Stimulated activated CD8-positive, alpha-beta memory T cell treated with anti-CD3 and anti-CD28 coated beads, Interleukin-2, amount 100 ng/mL, for 48 hours (primary cell): ENCODE data around the gene HSBP1L1.

Experiments
- DNase-seq, 2 donors: peaks; one replicate each; pipeline ENCODE4 v3.0.0-alpha.2; 2020; ENCODE audit warnings: low read depth in 2 of 2

The HSBP1L1 gene

GRCh38 chr18:79930020-79930642 is 34.3 kb upstream of the HSBP1L1 start:
- no peak for DNase-seq

DNA sequence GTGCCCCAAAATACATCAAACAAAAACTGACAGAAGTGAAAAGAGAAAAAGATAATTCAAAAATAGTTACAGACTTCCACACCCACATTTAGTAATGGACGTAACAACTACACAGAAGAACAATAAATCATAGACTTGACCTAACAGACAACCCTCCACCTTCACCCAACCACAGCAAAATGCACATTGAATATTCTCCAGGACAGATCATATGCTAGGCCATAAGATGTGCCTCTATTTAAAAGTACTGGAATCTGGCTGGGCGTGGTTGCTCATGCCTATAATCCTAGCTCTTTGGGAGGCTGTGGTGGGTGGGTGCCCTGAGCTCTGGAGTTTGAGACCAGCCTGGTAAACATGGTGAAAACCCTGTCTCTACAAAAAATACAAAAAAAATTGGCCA is 33.0 kb upstream of the HSBP1L1 start:
- no peak for DNase-seq

DNA sequence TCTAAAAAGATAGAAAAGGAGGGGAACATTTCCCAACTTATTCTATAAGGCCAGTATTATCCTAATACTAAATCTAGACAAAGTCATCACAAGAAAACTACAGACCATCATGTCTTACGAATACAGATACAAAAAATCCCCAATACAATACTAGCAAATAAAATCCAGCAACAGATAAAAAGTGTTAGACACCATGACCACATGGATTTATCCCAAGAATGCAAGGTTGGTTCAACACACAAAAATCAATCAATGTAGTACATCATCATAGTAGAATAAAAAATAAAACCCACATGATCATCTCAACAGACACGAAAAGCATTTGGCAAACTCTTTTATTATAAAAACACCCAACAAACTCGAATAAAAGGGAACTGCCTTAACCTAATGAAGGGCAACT is 31.5 kb upstream of the HSBP1L1 start:
- no peak for DNase-seq

DNA sequence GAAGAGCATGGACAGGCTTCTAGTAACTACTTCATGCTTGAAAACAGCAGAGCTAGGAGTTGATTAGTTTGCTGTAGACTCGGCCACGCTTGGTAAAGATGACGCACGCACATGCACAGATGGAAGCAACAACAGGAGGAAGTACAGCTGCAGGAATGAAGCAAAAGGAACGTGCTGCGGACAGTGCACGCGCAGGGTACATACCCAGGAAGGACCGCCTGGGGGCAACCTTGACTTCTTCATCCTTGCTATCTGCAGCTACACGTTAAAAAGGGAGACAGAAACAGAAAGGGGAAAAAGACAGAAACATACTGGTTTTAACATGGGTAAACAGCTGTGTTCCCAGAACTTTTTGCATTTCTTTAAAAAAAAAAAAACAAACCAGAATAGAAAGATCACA is 30.7 kb upstream of the HSBP1L1 start:
- DNase-seq: no peak

DNA sequence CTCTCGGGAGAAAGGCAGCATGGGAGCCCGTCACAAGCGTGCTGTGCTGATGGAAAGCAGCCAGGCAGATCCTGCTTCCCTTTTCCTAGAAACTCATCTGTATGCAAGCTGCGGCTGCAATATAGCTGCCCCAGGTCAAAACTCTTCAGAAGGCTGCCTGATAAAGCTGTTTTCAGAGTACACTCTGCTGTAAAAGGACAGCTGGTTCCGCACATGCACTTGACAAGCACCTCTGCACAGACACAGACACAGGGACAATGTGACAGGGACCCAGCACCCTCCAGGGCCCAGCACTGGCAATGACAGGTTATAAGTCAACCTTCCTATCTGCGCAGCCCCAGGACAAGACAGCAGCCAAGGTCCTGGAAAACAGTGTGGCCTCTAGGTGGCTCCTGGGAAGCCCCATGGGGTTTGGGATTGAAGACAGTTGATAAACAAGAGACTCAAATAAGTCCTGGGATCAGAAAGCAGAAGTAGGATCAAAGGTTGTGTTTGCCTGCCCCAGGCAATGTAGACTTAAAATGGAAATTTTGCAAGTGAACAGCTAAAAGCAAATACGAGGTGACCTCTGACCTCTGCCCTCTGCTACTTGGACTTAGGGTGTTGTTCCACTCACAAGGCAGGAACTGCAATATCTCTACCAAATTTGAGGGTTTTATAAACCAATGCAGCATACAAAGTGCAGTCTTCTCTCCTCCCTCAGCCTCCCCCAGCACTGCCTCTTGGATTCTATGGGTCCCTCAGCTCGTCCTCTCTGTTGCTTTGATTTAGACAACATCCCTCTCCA is 29.9 kb upstream of the HSBP1L1 start:
- DNase-seq: no peak

GRCh38 chr18:79935098-79935480 is 29.4 kb upstream of the HSBP1L1 start:
- DNase-seq: no peak

- no peak for DNase-seq
These were observed 28.9 kb upstream of the HSBP1L1 start for GRCh38 chr18:79935499-79935898.

DNA sequence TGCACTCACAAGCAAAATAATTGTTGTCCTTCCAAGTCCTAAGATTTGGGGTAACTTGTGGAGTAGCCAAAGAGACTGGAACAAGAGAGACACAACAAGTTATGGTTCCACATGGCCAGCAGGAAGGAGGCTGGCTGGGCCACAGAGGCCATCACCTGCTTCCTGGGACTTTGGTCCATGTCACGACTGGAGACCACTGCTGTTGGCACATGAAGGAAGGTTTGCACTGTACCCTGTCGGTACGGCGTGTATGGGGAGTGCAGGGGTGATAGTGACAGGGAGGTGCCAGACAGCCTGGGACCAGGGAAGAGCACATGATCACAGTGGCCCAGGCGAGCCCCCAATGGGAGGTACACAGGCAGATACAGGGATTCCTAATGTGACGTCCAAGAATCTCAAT is 28.5 kb upstream of the HSBP1L1 start:
- no peak for DNase-seq

- DNase-seq: no peak
These were observed 27.8 kb upstream of the HSBP1L1 start for GRCh38 chr18:79936641-79937040.

DNA sequence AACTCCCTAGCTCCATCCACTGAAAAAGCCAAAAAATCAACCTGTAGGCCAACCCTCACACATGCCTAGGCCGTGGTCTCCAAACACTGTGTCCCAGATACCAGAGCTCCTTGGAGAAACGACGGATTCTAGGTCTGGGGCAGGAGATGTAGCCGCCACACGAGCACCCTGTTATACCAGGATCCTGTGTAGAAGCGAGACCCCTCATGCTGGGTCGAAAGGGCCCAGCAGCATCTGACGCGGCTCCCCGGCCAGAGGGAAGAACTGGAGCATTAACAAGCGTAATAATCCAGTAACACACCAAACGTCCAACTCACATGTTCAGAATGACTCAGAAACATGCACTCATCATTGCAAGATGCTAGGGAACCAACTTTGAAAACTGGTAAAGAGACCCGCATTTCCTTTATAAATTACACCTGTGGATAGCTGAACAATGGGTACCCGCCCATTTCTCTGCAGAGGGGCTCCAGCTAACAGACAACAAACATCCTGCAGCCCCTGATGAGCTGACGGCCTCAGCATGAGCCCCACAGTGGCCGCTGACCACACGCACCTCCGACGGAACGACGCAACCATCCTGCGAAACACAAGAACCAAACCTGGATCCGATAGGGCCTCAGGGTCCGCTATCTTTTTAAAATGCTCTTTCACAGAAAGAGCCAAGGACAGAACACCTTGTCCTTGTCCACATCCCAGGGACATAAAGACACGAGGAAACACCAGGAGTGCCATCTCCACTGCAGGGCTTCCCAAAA is 27.2 kb upstream of the HSBP1L1 start:
- DNase-seq: no peak

DNA sequence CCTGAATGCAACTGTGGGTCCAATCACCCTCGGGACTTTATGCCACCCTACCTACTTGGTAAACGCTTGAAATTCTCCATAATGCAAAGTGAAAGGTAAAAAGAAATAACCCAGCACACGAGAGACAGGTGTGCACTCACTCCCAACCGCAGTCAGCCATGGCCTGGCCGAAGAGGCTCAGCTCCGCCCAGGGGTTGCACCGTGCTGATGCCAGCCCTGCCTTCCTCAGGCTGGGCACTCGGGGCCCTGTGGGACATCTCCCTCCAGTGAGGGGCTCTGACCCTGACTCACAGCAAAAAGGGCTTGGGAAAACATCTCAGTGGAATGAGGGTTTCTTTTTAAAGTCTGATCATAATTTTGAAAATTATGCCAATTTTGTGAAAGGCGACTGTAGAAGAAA is 26.2 kb upstream of the HSBP1L1 start:
- DNase-seq: no peak

GRCh38 chr18:79939096-79939495 is 25.3 kb upstream of the HSBP1L1 start:
- no peak for DNase-seq

- no peak for DNase-seq
These were observed 24.2 kb upstream of the HSBP1L1 start for GRCh38 chr18:79940126-79940813.

DNA sequence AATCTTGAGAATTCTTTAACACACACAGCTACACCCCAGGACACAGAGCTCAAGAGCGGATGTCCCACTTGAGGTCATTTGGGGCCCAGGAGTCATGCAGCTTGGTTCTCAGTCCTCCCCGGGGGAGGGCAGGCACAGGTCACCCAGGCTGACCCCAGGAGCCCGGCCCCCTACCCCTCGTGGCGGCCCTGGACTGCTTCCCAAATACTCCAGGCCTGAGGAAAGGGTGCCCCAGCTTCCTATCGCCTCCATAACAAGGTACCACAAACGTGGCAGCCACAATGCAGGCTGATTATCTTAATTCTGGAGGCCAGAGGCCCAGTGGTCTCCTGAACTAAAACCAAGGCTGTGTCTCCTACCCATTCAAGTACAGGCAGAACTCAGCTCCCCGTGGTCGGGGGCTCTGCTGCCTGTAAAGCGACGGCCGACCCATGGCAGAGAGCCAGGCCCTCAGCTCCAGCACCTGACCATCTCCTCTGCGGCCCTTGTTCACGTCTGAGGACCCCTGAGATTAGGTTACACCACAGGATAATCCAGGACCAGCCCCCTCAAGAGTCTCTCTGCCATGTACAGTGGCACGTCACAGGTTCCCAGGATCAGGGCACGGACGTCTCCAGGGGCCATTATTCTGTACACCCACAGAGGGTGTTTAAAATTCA is 23.5 kb upstream of the HSBP1L1 start:
- no peak for DNase-seq

- no peak for DNase-seq
These were observed 22.8 kb upstream of the HSBP1L1 start for GRCh38 chr18:79941473-79942119.

GRCh38 chr18:79942211-79942610 is 22.2 kb upstream of the HSBP1L1 start:
- no peak for DNase-seq

GRCh38 chr18:79942786-79943607 is 21.4 kb upstream of the HSBP1L1 start:
- DNase-seq: no peak

DNA sequence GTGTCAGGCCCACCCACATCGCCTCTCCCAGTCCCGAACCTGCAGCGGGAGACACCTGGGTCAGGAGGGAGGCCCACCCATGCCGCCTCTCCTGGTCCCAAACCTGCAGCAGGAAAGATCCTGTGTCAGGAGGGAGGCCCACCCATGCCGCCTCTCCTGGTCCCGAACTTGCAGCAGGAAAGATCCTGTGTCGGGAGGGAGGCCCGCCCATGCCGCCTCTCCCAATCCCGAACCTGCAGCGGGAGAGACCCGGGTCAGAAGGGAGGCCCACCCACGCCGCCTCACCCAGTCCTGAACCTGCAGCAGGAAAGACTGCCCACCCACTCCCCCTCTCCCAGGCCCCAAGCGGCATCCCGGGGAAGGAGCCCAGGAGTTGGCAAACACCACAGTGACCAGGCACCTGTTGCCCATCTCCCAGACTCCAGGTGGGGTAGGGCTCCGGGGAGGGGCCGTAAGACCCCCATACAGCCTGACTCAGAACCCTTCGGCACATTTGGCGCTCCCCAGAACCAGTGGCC is 20.8 kb upstream of the HSBP1L1 start:
- DNase-seq: no peak

- no peak for DNase-seq
These were observed 20.2 kb upstream of the HSBP1L1 start for GRCh38 chr18:79944126-79944731.

DNA sequence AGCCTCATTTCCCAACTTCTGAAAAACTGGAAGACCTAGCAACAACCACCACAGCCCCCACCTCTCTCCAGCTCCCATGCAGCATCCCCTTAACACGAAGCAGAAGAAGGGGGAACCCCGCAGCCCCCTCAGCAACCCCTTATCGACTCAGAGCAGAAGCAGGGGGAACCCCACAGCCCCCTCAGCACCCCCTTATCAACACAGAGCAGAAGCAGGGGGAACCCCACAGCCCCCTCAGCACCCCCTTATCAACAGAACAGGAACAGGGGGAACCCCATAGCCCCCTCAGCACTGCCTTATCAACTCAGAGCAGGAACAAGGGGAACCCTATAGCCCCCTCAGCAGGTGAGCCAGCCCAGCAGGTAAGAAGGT is 19.7 kb upstream of the HSBP1L1 start:
- DNase-seq: no peak
